ENCODE measurements around the gene NFATC4. TPM values are rescaled to one million over a fixed set of nuclear protein-coding genes. Genes with fewer than 3 reads are reported as not detected.
"Not testable (repeated sequence)": the region's sequence is repeated elsewhere in the genome, so short reads cannot be mapped to it uniquely, and the experiment has no call there.

NFATC4 gene
- total and polyA plus RNA-seq, 10 of the 15 experiments (the other 5 are each of a cell fraction or from before 2014, with no cell fraction given) = 0.97 to 14.3 (median 4.9) TPM

- no peaks in the 10 kb centered on the region for H3K36me3 ChIP-seq (ENCODE audit: control insufficient read depth in 2 of 2, insufficient read depth in 2 of 2, low read length in 1 of 2)
- peaks cover 1% of the 10 kb centered on the region for H3K4me1 ChIP-seq (ENCODE audit: control insufficient read depth, insufficient read depth, low read length)
- ChIA-PET CTCF (interaction anchor here (0.8 to 16.6 kb wide), 9 partner anchors 9 to 112 kb away, joined by 3 to 452 read pairs (median 5); partner anchors contain the start of genes CBLN3, CIDEB, KHNYN and LTB4R), RAD21 (ENCODE audit: unreplicated experiment) (interaction anchor here (1.1 to 3.9 kb wide), 4 partner anchors 18 to 104 kb away, joined by 3 to 26 read pairs (median 4); partner anchors contain the start of gene TINF2), SMC1A (ENCODE audit: uncharacterized antibody, unreplicated experiment) (interaction anchor here (0.7 to 1.6 kb wide), 3 partner anchors 104 to 219 kb away, joined by 3 to 6 read pairs (median 3); no protein-coding TSS in a partner anchor), POLR2A (interaction anchor here (0.6 to 1.4 kb wide), 4 partner anchors 15 to 103 kb away, joined by 3 to 7 read pairs (median 4); partner anchors contain the start of gene KHNYN)
- no peaks in the 10 kb centered on the region for H3K27me3 ChIP-seq (replicated peaks in 1 of 2; ENCODE audit: control insufficient read depth in 2 of 2, insufficient read depth in 2 of 2, low read length in 1 of 2)
- BruUV-seq (replicated peaks) = no TSS peak
- no peak overlapping the region for H3K4me2 ChIP-seq (ENCODE audit: control insufficient read depth, insufficient read depth)
- H4K20me1 ChIP-seq (ENCODE audit: control insufficient read depth, insufficient read depth) = no peaks in the 10 kb centered on the region
- TF ChIP-seq POLR2A (IDR thresholded peaks at IDR 0.05; ENCODE audit: low read depth, low read length) = no peak
- TF ChIP-seq RAD51 (IDR thresholded peaks at IDR 0.05) = no peak
- WGBS (ENCODE audit: insufficient coverage, insufficient replicate concordance, low lambda C conversion rate, missing lambda C conversion rate) = 46% methylated on average over 2 of the region's 2 CpGs
- intact Hi-C loops (cut with micrococcal nuclease; ENCODE audit: unreplicated experiment) (no loop called here), in situ Hi-C loops (cut with MboI) (no loop called here)
- H3K4me3 ChIP-seq = no peak overlapping the region
- DNase-seq (ENCODE audit: low read depth, low spot score) (no peak), FAIRE-seq (no peak), ATAC-seq (no peak)
- H3K27ac ChIP-seq (ENCODE audit: control insufficient read depth, insufficient read depth) = no peak overlapping the region
- no peak overlapping the region for H3K9ac ChIP-seq (ENCODE audit: control insufficient read depth, insufficient read depth, low read length)
- H2AFZ ChIP-seq (ENCODE audit: control insufficient read depth, low read depth, low read length) = no peak overlapping the region
- no peaks in the 10 kb centered on the region for H3K9me3 ChIP-seq (replicated peaks; ENCODE audit: control insufficient read depth, insufficient read depth, low read length)
- H3K79me2 ChIP-seq (ENCODE audit: control insufficient read depth, insufficient read depth, low read length) = no peaks in the 10 kb centered on the region
These were observed 40.7 kb upstream of the NFATC4 start for GRCh38 chr14:24327303-24327702.

GRCh38 chr14:24327914-24328313 lies 40.1 kb upstream of the NFATC4 start:
- SMC1A ChIA-PET (ENCODE audit: uncharacterized antibody, unreplicated experiment) = interaction anchor here (0.7 to 2.1 kb wide), 4 partner anchors 104 to 220 kb away, joined by 3 to 11 read pairs (median 4); no protein-coding TSS in a partner anchor
- H3K4me1 ChIP-seq (ENCODE audit: control insufficient read depth, insufficient read depth, low read length); H3K27ac ChIP-seq (ENCODE audit: control insufficient read depth, insufficient read depth); H3K9ac ChIP-seq (ENCODE audit: control insufficient read depth, insufficient read depth, low read length); BruUV-seq (replicated peaks); H3K4me3 ChIP-seq; H3K79me2 ChIP-seq (ENCODE audit: control insufficient read depth, insufficient read depth, low read length); H2AFZ ChIP-seq (ENCODE audit: control insufficient read depth, low read depth, low read length); H3K27me3 ChIP-seq (replicated peaks in 1 of 2; ENCODE audit: control insufficient read depth in 2 of 2, insufficient read depth in 2 of 2, low read length in 1 of 2); ATAC-seq; H3K4me2 ChIP-seq (ENCODE audit: control insufficient read depth, insufficient read depth); in situ Hi-C loops (cut with MboI); H3K36me3 ChIP-seq (ENCODE audit: control insufficient read depth in 2 of 2, insufficient read depth in 2 of 2, low read length in 1 of 2); H4K20me1 ChIP-seq (ENCODE audit: control insufficient read depth, insufficient read depth); H3K9me3 ChIP-seq (replicated peaks; ENCODE audit: control insufficient read depth, insufficient read depth, low read length); FAIRE-seq; DNase-seq (ENCODE audit: low read depth, low spot score): not testable (repeated sequence)
- intact Hi-C loops (cut with micrococcal nuclease; ENCODE audit: unreplicated experiment) = loop anchor here (1.0 kb wide), 2 partner anchors 103 to 108 kb away; no protein-coding TSS in a partner anchor
- 2% methylated on average over 9 of the region's 9 CpGs for WGBS (ENCODE audit: insufficient coverage, insufficient replicate concordance, low lambda C conversion rate, missing lambda C conversion rate)
- RAD21 ChIA-PET (ENCODE audit: unreplicated experiment) = interaction anchor here (1.1 to 3.9 kb wide), 4 partner anchors 17 to 104 kb away, joined by 3 to 26 read pairs (median 4); partner anchors contain the start of gene TINF2
- TF ChIP-seq ATF7 (IDR thresholded peaks at IDR 0.05; ENCODE audit: low read depth) (peak; percentile 35; the same call in 1 of the 2 replicates), CREM (IDR thresholded peaks at IDR 0.05; ENCODE audit: low read depth) (peak; percentile 42; the same call in 1 of the 2 replicates), CTCF (IDR thresholded peaks at IDR 0.05 in 2 of 3, conservative IDR thresholded peaks at IDR 0.05 in 1 of 3; ENCODE audit: control insufficient read depth in 2 of 3, extremely low read depth in 1 of 3, insufficient read depth in 1 of 3, low read depth in 3 of 3, low read length in 3 of 3) (0 out of 6 replicates have a peak, but pooled peaks of 2 of the 3 experiments have one; percentile 16 to 42)
- CTCF ChIA-PET = interaction anchor here (0.8 to 16.6 kb wide), 7 partner anchors 11 to 112 kb away, joined by 3 to 452 read pairs (median 11); partner anchors contain the start of genes CBLN3, CIDEB, KHNYN and LTB4R
- POLR2A ChIA-PET = interaction anchor here (0.9 to 1.4 kb wide), 2 partner anchors 15 to 38 kb away, joined by 4 read pairs; no protein-coding TSS in a partner anchor
